DOHH2 (cell line): ENCODE measurements around the gene PAQR6.

Experiments
- CTCF ChIP-seq: fragments of 200-600 bp; sonication (generic); IDR thresholded peaks from one replicate; pipeline ENCODE4 v1.5.1; 2014; ENCODE audit warnings: antibody characterized with exemption, mild to moderate bottlenecking, low read depth, low read length; ENCODE audit not compliant: poor library complexity, severe bottlenecking
- EZH2phosphoT487 ChIP-seq: fragments of 200-600 bp; sonication (generic); IDR thresholded peaks from 2 replicates; pipeline ENCODE4 v1.6.1; 2017; ENCODE audit warnings: borderline replicate concordance, mild to moderate bottlenecking, antibody characterized with exemption, low read length, moderate library complexity, mixed read lengths

DNA sequence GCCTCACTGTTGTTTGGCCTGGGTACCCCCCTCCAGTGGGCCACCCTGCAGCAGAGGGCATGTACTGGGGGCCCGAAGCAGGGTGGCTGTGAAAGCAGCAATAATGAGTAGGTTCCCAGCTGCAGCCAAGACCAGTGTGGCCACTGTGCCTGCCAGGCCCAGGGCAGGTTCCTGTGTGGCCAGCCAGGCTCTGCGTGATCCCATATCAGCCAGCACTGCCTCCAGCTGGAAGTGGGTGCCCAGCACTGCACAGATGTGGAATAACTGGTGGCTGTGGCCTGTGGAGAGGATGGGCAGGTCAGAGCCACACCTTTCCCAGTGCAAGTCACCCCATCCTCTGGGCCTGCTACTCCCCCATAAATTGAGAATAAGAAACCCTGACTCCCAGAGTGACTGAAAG is 3.7 kb downstream of the PAQR6 start:
- TF ChIP-seq CTCF (no peak), EZH2phosphoT487 (no peak)
